HL-60/S4 (cell line): Measurements from ENCODE around the gene DVL2.

Source experiments
- in situ Hi-C: fragments of 300-500 bp; cut with MboI; formaldehyde crosslinking; loops from 2 replicates; pipeline ENCODE4 v1.14.3; 2022; ENCODE audit warnings: low sequenced_read_pairs

The DVL2 gene

GRCh38 chr17:7238420-7239090, 4.2 kb upstream of the DVL2 start:
- in situ Hi-C loops = no loop called here

- in situ Hi-C loops = no loop called here
These were observed 3.6 kb upstream of the DVL2 start for GRCh38 chr17:7237761-7238419.

- in situ Hi-C loops = no loop called here
These were observed 3.0 kb upstream of the DVL2 start for GRCh38 chr17:7237266-7237760.

- in situ Hi-C loops = no loop called here
These were observed 2.5 kb upstream of the DVL2 start for GRCh38 chr17:7236808-7237207.

- in situ Hi-C loops = no loop called here
These were observed 1.7 kb upstream of the DVL2 start for GRCh38 chr17:7235693-7236665.

DNA sequence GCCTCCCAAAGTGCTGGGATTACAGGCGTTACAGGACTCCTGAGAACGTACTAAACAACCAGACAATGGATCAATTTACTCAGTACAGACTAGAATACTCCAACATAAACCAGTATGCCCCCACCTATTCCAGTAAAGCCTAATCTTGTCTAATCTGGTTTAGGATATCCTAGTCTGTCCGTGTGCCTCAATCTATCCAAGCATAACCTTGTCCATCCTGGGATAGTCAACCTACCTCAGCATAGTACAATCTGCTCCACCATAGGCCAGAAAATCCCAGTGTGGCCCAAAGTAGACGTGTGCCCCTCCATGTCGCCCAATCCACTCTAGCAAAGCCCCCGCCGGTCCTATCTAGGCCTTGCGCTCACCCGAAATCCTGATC, 625 bp downstream of the DVL2 start:
- in situ Hi-C loops = no loop called here

DNA sequence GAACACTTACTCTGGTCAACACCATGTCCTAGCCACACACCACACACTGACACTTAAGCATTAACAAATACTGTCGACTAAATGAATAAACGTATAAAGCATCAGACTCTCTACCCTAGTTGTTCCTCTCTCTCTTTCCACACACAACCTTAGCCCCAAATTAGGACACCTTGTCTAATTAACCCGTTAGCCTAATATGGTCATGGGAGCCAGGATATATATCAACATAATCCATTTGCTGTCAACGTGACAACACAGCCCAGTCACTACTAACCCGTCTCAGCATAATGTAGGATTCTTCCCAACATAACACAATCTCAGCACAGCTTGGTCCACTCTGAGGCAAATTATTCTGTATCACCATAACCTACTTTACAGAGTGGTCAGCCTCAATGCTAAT, 2.2 kb downstream of the DVL2 start:
- in situ Hi-C loops = no loop called here

GRCh38 chr17:7229504-7229903, 4.8 kb downstream of the DVL2 start:
- in situ Hi-C loops = no loop called here

- in situ Hi-C loops = no loop called here
These were observed 5.4 kb downstream of the DVL2 start for GRCh38 chr17:7228920-7229319.

DNA sequence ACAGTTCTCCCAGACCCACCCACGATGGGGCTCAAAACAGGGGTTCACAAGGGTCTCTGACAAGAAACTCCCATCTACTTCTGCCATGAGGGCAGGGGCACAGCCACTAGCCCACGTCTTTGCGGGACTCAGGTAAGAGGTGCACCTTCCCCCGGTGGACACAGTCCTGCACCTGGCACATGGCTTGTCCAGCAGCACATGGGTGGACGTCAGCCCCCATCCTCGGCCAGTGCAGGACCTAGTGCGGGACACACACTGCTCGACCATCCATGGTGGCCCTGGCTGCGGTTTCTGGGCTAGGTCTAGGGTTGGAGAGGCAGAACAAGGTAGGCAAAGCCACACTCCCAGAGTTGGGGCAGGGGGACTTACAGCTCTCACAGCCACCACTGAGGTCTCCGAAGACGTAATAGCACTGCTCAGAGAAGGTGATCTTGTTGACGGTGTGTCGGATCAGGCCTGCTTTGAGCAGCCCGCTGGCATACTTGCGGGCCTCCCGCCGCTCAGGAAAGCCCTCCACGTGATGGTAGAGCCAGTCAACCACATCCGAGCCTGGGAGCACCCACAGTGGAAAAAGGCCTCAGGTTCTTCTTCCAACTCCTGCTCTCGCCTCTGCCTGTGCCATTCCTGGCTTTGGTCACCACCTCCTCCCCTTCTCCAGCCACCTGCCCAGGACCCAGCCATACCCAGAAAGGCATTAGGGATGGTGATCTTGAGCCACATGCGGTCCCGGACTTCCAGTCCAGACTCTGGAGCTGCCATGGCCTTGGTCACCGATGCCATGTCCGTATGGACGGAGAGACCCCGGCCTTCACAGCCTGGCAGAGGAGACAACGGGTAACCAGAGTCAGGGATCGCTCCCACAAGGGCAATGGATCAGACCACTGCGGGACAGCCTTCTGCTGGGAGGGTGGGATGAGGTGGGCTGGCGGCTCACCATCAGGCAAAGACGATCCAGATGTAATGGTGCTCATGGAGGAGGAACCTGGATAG, 7.3 kb downstream of the DVL2 start:
- in situ Hi-C loops = no loop called here

- in situ Hi-C loops = no loop called here
These were observed 8.5 kb downstream of the DVL2 start for GRCh38 chr17:7225711-7226331.

DNA sequence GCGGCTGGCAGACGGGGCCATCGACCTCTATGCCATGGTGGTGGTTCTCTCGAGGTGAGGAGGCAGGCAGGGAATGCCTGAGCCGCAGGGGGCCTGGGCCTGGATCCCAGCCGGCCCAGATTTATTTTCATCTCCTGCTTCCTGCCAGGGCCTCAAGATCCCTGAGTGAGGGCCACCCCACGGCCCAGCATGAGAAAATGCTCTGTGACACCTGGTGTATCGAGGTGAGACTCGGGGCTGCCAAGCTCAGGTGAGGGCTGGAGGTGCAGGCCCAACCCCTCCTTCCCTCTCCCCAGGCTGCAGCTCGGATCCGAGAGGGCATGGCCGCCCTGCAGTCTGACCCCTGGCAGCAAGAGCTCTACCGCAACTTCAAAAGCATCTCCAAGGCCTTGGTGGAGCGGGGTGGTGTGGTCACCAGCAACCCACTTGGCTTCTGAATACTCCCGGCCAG, 9.6 kb downstream of the DVL2 start:
- in situ Hi-C loops = no loop called here

DNA sequence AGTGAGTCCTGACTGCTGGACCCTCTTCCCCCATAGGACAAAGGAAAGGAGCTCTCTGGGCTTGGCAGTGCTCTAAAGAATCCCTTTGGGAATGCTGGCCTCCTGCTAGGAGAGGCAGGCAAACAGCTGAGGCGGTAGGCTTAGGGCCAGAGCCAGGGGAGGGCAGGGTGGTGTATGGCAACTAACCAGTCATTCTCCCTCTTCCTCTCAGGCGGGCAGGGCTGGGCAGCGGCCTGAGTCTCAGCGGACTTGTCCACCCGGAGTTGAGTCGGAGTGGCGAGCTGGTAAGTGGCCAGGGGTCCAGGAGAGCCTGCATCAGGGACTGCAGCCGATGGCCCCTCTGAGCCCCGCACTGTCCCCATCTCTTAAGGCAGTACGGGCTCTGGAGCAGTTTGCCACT, 10.2 kb downstream of the DVL2 start:
- in situ Hi-C loops = no loop called here

DNA sequence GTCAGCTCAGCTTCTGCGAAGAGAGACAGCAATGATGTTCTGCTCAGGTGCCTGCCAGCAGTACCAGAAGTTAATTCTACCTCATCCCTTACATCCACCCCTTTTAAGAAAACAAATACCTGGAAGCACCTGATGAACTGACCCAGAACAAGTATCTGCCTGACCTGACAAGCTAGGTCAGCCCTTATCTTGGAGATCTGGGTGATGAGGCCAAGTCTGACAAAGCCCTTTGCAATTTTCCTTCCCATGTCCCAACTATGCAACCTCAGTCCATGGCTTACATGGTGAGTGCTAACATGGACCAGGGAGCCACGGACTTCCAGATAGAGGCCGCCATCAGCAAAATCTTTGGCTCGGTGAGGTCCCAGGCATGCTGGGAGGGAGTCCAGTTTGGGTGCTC, 10.9 kb downstream of the DVL2 start:
- in situ Hi-C loops = no loop called here

DNA sequence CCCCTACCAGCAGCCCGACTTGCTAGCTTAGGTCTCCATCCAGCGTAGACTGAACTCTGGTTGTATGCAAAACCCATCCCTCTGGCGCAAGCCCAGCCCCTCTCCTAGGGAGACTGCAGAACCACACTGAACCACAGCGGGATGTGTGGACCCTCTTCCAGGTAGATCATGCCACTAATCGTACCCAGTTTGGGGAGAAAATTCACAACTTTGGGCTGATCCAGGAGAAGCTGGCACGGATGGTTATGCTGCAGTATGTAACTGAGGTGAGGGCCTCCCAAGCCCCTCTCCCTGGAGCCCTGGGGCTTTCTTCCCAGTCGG, 11.4 kb downstream of the DVL2 start:
- in situ Hi-C loops = no loop called here

DNA sequence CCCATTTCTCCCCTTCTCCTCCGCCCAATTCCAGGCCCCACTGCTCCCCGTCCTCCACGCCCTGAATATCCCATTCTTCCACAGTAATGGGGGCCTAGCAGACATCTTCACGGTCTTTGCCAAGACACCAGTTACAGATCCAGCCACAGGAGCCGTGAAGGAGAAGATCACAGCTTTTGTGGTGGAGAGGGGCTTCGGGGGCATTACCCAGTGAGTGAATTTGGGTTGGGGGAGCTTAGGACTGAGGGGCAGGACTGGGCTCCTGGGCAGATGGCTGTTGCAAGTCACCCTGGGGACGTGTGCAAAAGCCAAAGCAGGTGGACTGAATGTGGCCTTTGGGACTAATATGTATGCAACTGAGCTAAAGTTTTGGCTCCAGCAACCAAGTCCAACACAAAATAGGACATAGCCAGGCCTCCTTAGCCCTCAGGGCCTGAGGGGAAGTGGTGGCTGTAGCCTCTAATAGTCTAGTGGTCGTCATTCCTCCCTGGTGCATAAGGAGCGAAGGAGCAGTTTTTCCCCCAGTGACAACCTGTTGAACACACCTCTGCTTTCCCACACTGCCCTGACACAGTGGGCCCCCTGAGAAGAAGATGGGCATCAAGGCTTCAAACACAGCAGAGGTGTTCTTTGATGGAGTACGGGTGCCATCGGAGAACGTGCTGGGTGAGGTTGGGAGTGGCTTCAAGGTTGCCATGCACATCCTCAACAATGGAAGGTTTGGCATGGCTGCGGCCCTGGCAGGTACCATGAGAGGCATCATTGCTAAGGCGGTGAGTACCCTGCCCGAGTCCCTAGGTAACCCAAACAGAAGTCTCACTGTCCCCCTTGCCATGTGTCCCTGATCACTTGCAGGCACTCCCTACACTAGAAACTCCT, 12.0 kb downstream of the DVL2 start:
- in situ Hi-C loops = no loop called here

DNA sequence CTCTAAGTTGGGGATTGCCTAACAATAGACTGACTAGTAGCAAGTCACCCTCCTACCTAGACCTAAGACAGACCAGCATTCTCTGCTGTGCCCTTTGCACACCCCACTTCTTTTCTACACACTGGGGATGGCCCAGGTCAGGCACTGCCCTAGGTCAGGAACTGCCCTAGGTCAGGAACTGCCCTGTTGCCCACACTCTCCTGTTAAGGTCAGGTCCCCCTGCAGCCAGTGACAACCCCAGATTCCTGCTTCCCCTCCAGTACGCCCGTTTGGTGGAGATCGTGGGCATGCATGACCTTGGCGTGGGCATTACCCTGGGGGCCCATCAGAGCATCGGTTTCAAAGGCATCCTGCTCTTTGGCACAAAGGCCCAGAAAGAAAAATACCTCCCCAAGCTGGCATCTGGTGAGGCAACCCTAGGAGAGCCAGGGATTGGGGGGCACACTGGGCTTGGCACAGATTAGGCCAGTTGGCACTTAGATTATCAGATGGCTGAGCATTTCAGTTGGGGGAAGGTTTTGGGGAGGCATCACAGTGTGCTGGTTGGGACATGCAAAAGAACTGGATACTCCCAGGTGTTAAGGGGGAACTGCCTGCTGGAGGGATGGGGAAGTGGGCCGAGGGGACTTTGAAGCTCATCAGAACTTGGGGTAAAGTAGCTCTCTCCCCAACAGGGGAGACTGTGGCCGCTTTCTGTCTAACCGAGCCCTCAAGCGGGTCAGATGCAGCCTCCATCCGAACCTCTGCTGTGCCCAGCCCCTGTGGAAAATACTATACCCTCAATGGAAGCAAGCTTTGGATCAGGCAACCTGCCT, 12.8 kb downstream of the DVL2 start:
- in situ Hi-C loops = no loop called here

DNA sequence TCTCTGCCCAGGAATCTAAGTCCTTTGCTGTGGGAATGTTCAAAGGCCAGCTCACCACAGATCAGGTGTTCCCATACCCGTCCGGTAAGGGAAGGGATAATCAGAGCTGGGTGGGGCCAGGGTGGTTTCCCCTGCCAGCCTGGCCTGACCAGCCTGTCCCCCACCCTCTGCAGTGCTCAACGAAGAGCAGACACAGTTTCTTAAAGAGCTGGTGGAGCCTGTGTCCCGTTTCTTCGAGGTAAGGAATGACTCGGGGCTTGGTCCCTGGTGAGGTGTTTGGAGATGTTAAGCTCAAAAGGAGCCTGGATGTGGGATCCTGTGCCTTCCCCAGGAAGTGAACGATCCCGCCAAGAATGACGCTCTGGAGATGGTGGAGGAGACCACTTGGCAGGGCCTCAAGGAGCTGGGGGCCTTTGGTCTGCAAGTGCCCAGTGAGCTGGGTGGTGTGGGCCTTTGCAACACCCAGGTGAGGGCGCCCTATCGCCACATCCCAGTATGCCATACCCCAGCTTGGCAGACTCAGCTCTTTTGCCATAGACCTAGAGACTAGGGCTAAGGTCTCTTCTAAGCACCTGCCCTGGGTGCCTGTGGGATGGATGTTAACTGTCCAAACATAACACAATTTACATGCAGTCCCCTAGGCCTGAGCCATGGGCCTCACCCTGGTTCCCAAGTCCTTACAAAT, 13.6 kb downstream of the DVL2 start:
- in situ Hi-C loops = no loop called here
